Measurements from ENCODE around the gene STK35. TPM values are rescaled to one million over a fixed set of nuclear protein-coding genes. Genes with fewer than 3 reads are reported as not detected.

The STK35 gene
- total RNA-seq, 3 donors from 2014 or later = 17.5 to 21.1 (median 18.7) TPM

- Mint-ChIP-seq H3K9me3 (no peaks in the 10 kb centered on the region), H3K4me3 (no peak overlapping the region), H3K4me1 (ENCODE audit: low read depth) (peaks cover 76% of the 10 kb centered on the region), H3K36me3 (ENCODE audit: insufficient read depth) (peaks cover 47% of the 10 kb centered on the region), H3K27me3 (ENCODE audit: low read depth) (no peaks in the 10 kb centered on the region)
- DNase-seq (no peak), ATAC-seq (no peak)
These were observed 14.7 kb downstream of the STK35 start for GRCh38 chr20:2116170-2116940.

- no peaks in the 10 kb centered on the region for H3K9me3 Mint-ChIP-seq
- DNase-seq = no peak
- peaks cover 71% of the 10 kb centered on the region for H3K4me1 Mint-ChIP-seq (ENCODE audit: low read depth)
- peaks cover 52% of the 10 kb centered on the region for H3K36me3 Mint-ChIP-seq (ENCODE audit: insufficient read depth)
- peak; percentile 91 to 97 for ATAC-seq
- H3K4me3 Mint-ChIP-seq = peak overlapping the region; percentile 24
- no peaks in the 10 kb centered on the region for H3K27me3 Mint-ChIP-seq (ENCODE audit: low read depth)
These were observed 17.2 kb downstream of the STK35 start for GRCh38 chr20:2118783-2119182.

- Mint-ChIP-seq H3K9me3 (no peaks in the 10 kb centered on the region), H3K4me1 (ENCODE audit: low read depth) (peaks cover 73% of the 10 kb centered on the region), H3K36me3 (ENCODE audit: insufficient read depth) (peaks cover 28% of the 10 kb centered on the region), H3K4me3 (no peak overlapping the region), H3K27me3 (ENCODE audit: low read depth) (no peaks in the 10 kb centered on the region)
- DNase-seq = no peak
- ATAC-seq = no peak
These were observed 21.3 kb downstream of the STK35 start for GRCh38 chr20:2122936-2123335.

- H3K4me3 Mint-ChIP-seq = no peak overlapping the region
- peaks cover 27% of the 10 kb centered on the region for H3K36me3 Mint-ChIP-seq (ENCODE audit: insufficient read depth)
- no peak for DNase-seq
- no peak for ATAC-seq
- no peaks in the 10 kb centered on the region for H3K9me3 Mint-ChIP-seq
- peaks cover 72% of the 10 kb centered on the region for H3K4me1 Mint-ChIP-seq (ENCODE audit: low read depth)
- no peaks in the 10 kb centered on the region for H3K27me3 Mint-ChIP-seq (ENCODE audit: low read depth)
These were observed 22.1 kb downstream of the STK35 start for GRCh38 chr20:2123720-2124119.

GRCh38 chr20:2124564-2125213 lies 23.1 kb downstream of the STK35 start:
- ATAC-seq = no peak
- H3K27me3 Mint-ChIP-seq (ENCODE audit: low read depth) = no peaks in the 10 kb centered on the region
- peaks cover 67% of the 10 kb centered on the region for H3K4me1 Mint-ChIP-seq (ENCODE audit: low read depth)
- no peak overlapping the region for H3K4me3 Mint-ChIP-seq
- no peaks in the 10 kb centered on the region for H3K9me3 Mint-ChIP-seq
- DNase-seq = no peak
- H3K36me3 Mint-ChIP-seq (ENCODE audit: insufficient read depth) = peaks cover 23% of the 10 kb centered on the region

GRCh38 chr20:2125474-2126112 lies 24.0 kb downstream of the STK35 start:
- peaks cover 21% of the 10 kb centered on the region for H3K36me3 Mint-ChIP-seq (ENCODE audit: insufficient read depth)
- peaks cover 66% of the 10 kb centered on the region for H3K4me1 Mint-ChIP-seq (ENCODE audit: low read depth)
- no peaks in the 10 kb centered on the region for H3K27me3 Mint-ChIP-seq (ENCODE audit: low read depth)
- H3K4me3 Mint-ChIP-seq = no peak overlapping the region
- ATAC-seq (no peak), DNase-seq (no peak)
- H3K9me3 Mint-ChIP-seq = no peaks in the 10 kb centered on the region

GRCh38 chr20:2127238-2127637 lies 25.6 kb downstream of the STK35 start:
- DNase-seq (no peak), ATAC-seq (no peak)
- Mint-ChIP-seq H3K27me3 (ENCODE audit: low read depth) (no peaks in the 10 kb centered on the region), H3K4me3 (no peak overlapping the region), H3K9me3 (no peaks in the 10 kb centered on the region), H3K4me1 (ENCODE audit: low read depth) (peaks cover 58% of the 10 kb centered on the region), H3K36me3 (ENCODE audit: insufficient read depth) (peaks cover 7% of the 10 kb centered on the region)

- Mint-ChIP-seq H3K27me3 (ENCODE audit: low read depth) (no peaks in the 10 kb centered on the region), H3K9me3 (no peaks in the 10 kb centered on the region), H3K4me1 (ENCODE audit: low read depth) (peaks cover 59% of the 10 kb centered on the region), H3K36me3 (ENCODE audit: insufficient read depth) (peaks cover 7% of the 10 kb centered on the region), H3K4me3 (no peak overlapping the region)
- DNase-seq (no peak), ATAC-seq (no peak)
These were observed 26.9 kb downstream of the STK35 start for GRCh38 chr20:2128542-2128941.

GRCh38 chr20:2130062-2130591 lies 28.5 kb downstream of the STK35 start:
- no peaks in the 10 kb centered on the region for H3K9me3 Mint-ChIP-seq
- DNase-seq (no peak), ATAC-seq (no peak)
- H3K27me3 Mint-ChIP-seq (ENCODE audit: low read depth) = no peaks in the 10 kb centered on the region
- H3K4me3 Mint-ChIP-seq = no peak overlapping the region
- H3K36me3 Mint-ChIP-seq (ENCODE audit: insufficient read depth) = peaks cover 7% of the 10 kb centered on the region
- peaks cover 48% of the 10 kb centered on the region for H3K4me1 Mint-ChIP-seq (ENCODE audit: low read depth)

- H3K27me3 Mint-ChIP-seq (ENCODE audit: low read depth) = no peaks in the 10 kb centered on the region
- H3K9me3 Mint-ChIP-seq = no peaks in the 10 kb centered on the region
- no peak overlapping the region for H3K4me3 Mint-ChIP-seq
- H3K4me1 Mint-ChIP-seq (ENCODE audit: low read depth) = peaks cover 42% of the 10 kb centered on the region
- DNase-seq = no peak
- ATAC-seq = no peak
- peaks cover 7% of the 10 kb centered on the region for H3K36me3 Mint-ChIP-seq (ENCODE audit: insufficient read depth)
These were observed 29.1 kb downstream of the STK35 start for GRCh38 chr20:2130683-2131082.

- no peak overlapping the region for H3K4me3 Mint-ChIP-seq
- ATAC-seq = no peak
- H3K4me1 Mint-ChIP-seq (ENCODE audit: low read depth) = peaks cover 39% of the 10 kb centered on the region
- no peaks in the 10 kb centered on the region for H3K9me3 Mint-ChIP-seq
- H3K27me3 Mint-ChIP-seq (ENCODE audit: low read depth) = no peaks in the 10 kb centered on the region
- H3K36me3 Mint-ChIP-seq (ENCODE audit: insufficient read depth) = peaks cover 7% of the 10 kb centered on the region
- DNase-seq = no peak
These were observed 29.7 kb downstream of the STK35 start for GRCh38 chr20:2131366-2131765.

- Mint-ChIP-seq H3K9me3 (no peaks in the 10 kb centered on the region), H3K4me1 (ENCODE audit: low read depth) (peaks cover 37% of the 10 kb centered on the region), H3K36me3 (ENCODE audit: insufficient read depth) (peaks cover 7% of the 10 kb centered on the region), H3K4me3 (no peak overlapping the region), H3K27me3 (ENCODE audit: low read depth) (no peaks in the 10 kb centered on the region)
- ATAC-seq (no peak), DNase-seq (no peak)
These were observed 30.9 kb downstream of the STK35 start for GRCh38 chr20:2132461-2132901.

- ATAC-seq (no peak), DNase-seq (no peak)
- Mint-ChIP-seq H3K4me3 (no peak overlapping the region), H3K27me3 (ENCODE audit: low read depth) (no peaks in the 10 kb centered on the region), H3K36me3 (ENCODE audit: insufficient read depth) (peaks cover 7% of the 10 kb centered on the region), H3K4me1 (ENCODE audit: low read depth) (peaks cover 36% of the 10 kb centered on the region), H3K9me3 (no peaks in the 10 kb centered on the region)
These were observed 31.9 kb downstream of the STK35 start for GRCh38 chr20:2133318-2134183.

- no peaks in the 10 kb centered on the region for H3K9me3 Mint-ChIP-seq
- DNase-seq (no peak), ATAC-seq (no peak)
- H3K27me3 Mint-ChIP-seq (ENCODE audit: low read depth) = no peaks in the 10 kb centered on the region
- H3K4me3 Mint-ChIP-seq = no peak overlapping the region
- peaks cover under 1% of the 10 kb centered on the region for H3K36me3 Mint-ChIP-seq (ENCODE audit: insufficient read depth)
- H3K4me1 Mint-ChIP-seq (ENCODE audit: low read depth) = peaks cover 29% of the 10 kb centered on the region
These were observed 33.4 kb downstream of the STK35 start for GRCh38 chr20:2135013-2135412.
